ENCODE data around the gene ZNF74. TPM values are rescaled to one million over a fixed set of nuclear protein-coding genes. Genes with fewer than 3 reads are reported as not detected.
"Not testable (repeated sequence)": the region's sequence is repeated elsewhere in the genome, so short reads cannot be mapped to it uniquely, and the experiment has no call there.

Gene ZNF74
- 10 to 100 TPM; 14.8 to 24.4 (median 20.4) TPM for polyA plus RNA-seq (ENCODE audit: insufficient read length in 4 of 4)

GRCh38 chr22:20393705-20394476 is at the start of gene ZNF74:
ZNF74 (plus strand) TSS chr22:20394151; CDS start chr22:20394629, 478 bp downstream.
- peak; percentile 73 to 91 (median 80) for DNase-seq (ENCODE audit: low read depth in 4 of 4, low spot score in 2 of 4)

- DNase-seq (ENCODE audit: low read depth in 4 of 4, low spot score in 2 of 4) = not testable (repeated sequence)
Measured at GRCh38 chr22:20346553-20346952, 47.4 kb upstream of the ZNF74 start.

- not testable (repeated sequence) for DNase-seq (ENCODE audit: low read depth in 4 of 4, low spot score in 2 of 4)
Measured at GRCh38 chr22:20352536-20352935, 41.4 kb upstream of the ZNF74 start.

GRCh38 chr22:20354238-20354975 is 39.5 kb upstream of the ZNF74 start:
- no peak for DNase-seq (ENCODE audit: low read depth in 4 of 4, low spot score in 2 of 4)

GRCh38 chr22:20355939-20356636 is 37.9 kb upstream of the ZNF74 start:
- not testable (repeated sequence) for DNase-seq (ENCODE audit: low read depth in 4 of 4, low spot score in 2 of 4)

GRCh38 chr22:20356906-20357305 is 37.0 kb upstream of the ZNF74 start:
- not testable (repeated sequence) for DNase-seq (ENCODE audit: low read depth in 4 of 4, low spot score in 2 of 4)

GRCh38 chr22:20357967-20358366 is 36.0 kb upstream of the ZNF74 start:
- DNase-seq (ENCODE audit: low read depth in 4 of 4, low spot score in 2 of 4) = not testable (repeated sequence)

- DNase-seq (ENCODE audit: low read depth in 4 of 4, low spot score in 2 of 4) = not testable (repeated sequence)
Measured at GRCh38 chr22:20358503-20359239, 35.3 kb upstream of the ZNF74 start.

- DNase-seq (ENCODE audit: low read depth in 4 of 4, low spot score in 2 of 4) = not testable (repeated sequence)
Measured at GRCh38 chr22:20360261-20360660, 33.7 kb upstream of the ZNF74 start.

- DNase-seq (ENCODE audit: low read depth in 4 of 4, low spot score in 2 of 4) = not testable (repeated sequence)
Measured at GRCh38 chr22:20360866-20361751, 32.8 kb upstream of the ZNF74 start.

GRCh38 chr22:20361752-20362229 is 32.2 kb upstream of the ZNF74 start:
- not testable (repeated sequence) for DNase-seq (ENCODE audit: low read depth in 4 of 4, low spot score in 2 of 4)

GRCh38 chr22:20362403-20362802 is 31.5 kb upstream of the ZNF74 start:
- DNase-seq (ENCODE audit: low read depth in 4 of 4, low spot score in 2 of 4) = not testable (repeated sequence)

GRCh38 chr22:20364335-20365260 is 29.4 kb upstream of the ZNF74 start:
- DNase-seq (ENCODE audit: low read depth in 4 of 4, low spot score in 2 of 4) = not testable (repeated sequence)

GRCh38 chr22:20366841-20367240 is 27.1 kb upstream of the ZNF74 start:
- DNase-seq (ENCODE audit: low read depth in 4 of 4, low spot score in 2 of 4) = not testable (repeated sequence)

- not testable (repeated sequence) for DNase-seq (ENCODE audit: low read depth in 4 of 4, low spot score in 2 of 4)
Measured at GRCh38 chr22:20368875-20369274, 25.1 kb upstream of the ZNF74 start.

- DNase-seq (ENCODE audit: low read depth in 4 of 4, low spot score in 2 of 4) = not testable (repeated sequence)
Measured at GRCh38 chr22:20371687-20372086, 22.3 kb upstream of the ZNF74 start.

- DNase-seq (ENCODE audit: low read depth in 4 of 4, low spot score in 2 of 4) = not testable (repeated sequence)
Measured at GRCh38 chr22:20372406-20372854, 21.5 kb upstream of the ZNF74 start.

GRCh38 chr22:20373195-20373706 is 20.7 kb upstream of the ZNF74 start:
- not testable (repeated sequence) for DNase-seq (ENCODE audit: low read depth in 4 of 4, low spot score in 2 of 4)

All from left renal cortex interstitium (tissue), 4 donors.